WTC11 (cell line): ENCODE measurements around the gene CAMTA1. TPM values are rescaled to one million over a fixed set of nuclear protein-coding genes. Genes with fewer than 3 reads are reported as not detected.

Experiments
- ATAC-seq: fragments of 200-7000 bp; cut with Tn5 transposase; 2 replicates; pipeline ENCODE4 v1.10.0; 2021; ENCODE audit warnings: mild to moderate bottlenecking, moderate library complexity
- CTCF ChIA-PET: fragments of 300-600 bp; sonication (Branson Sonifier 250); formaldehyde crosslinking; loops from one replicate; lab custom pipeline; 2021; ENCODE audit warnings: antibody characterized with exemption; lab: Charles Lee
- POLR2A ChIA-PET: fragments of 350-600 bp; sonication (Branson Sonifier 250); formaldehyde crosslinking; loops from one replicate; lab custom pipeline; 2021; ENCODE audit warnings: antibody characterized with exemption; lab: Charles Lee
- DNase-seq: peaks from one replicate; pipeline ENCODE4 v3.0.0; 2021; ENCODE audit warnings: low spot score
- H3K27ac Mint-ChIP-seq: 2 replicates; pipeline ENCODE4 v1.8.0; 2021; ENCODE audit warnings: mixed read lengths
- H3K27me3 Mint-ChIP-seq: 2 replicates; pipeline ENCODE4 v1.8.0; 2021; ENCODE audit warnings: low read depth, mild to moderate bottlenecking, moderate library complexity, mixed read lengths
- H3K36me3 Mint-ChIP-seq: 2 replicates; pipeline ENCODE4 v1.8.0; 2021; ENCODE audit warnings: mixed read lengths
- H3K4me1 Mint-ChIP-seq: 2 replicates; pipeline ENCODE4 v1.8.0; 2022; ENCODE audit warnings: mixed read lengths
- H3K4me3 Mint-ChIP-seq: 2 replicates; pipeline ENCODE4 v1.8.0; 2021; ENCODE audit warnings: mild to moderate bottlenecking, moderate library complexity, mixed read lengths
- H3K9me3 Mint-ChIP-seq: 2 replicates; pipeline ENCODE4 v1.8.0; 2021; ENCODE audit warnings: mixed read lengths
- CREM ChIP-seq: sonication (generic); formaldehyde crosslinking; IDR thresholded peaks from 2 replicates; pipeline ENCODE4 v1.8.1; 2022; ENCODE audit warnings: mild to moderate bottlenecking, missing genetic modification reagents, moderate library complexity
- GABPB1 ChIP-seq: sonication (generic); formaldehyde crosslinking; IDR thresholded peaks from 2 replicates; pipeline ENCODE4 v1.8.1; 2023; ENCODE audit warnings: mild to moderate bottlenecking, missing genetic modification reagents
- HMGA2 ChIP-seq: fragments of 250-450 bp; sonication (Bioruptor Pico); IDR thresholded peaks from 2 replicates; pipeline ENCODE4 v1.4.0; 2021; ENCODE audit warnings: mild to moderate bottlenecking, moderate library complexity
- JAZF1 ChIP-seq: fragments of 250-450 bp; sonication (Bioruptor Pico); IDR thresholded peaks from 2 replicates; pipeline ENCODE4 v1.9.0; 2021; ENCODE audit warnings: moderate library complexity, mild to moderate bottlenecking, inconsistent platforms
- NR1H2 ChIP-seq: sonication (generic); formaldehyde crosslinking; IDR thresholded peaks from 2 replicates; pipeline ENCODE4 v1.9.0; 2021; ENCODE audit warnings: mild to moderate bottlenecking, moderate library complexity, missing genetic modification reagents
- TEAD1 ChIP-seq: sonication (generic); formaldehyde crosslinking; IDR thresholded peaks from 2 replicates; pipeline ENCODE4 v1.8.0; 2022; ENCODE audit warnings: mild to moderate bottlenecking, missing genetic modification reagents
- TEAD4 ChIP-seq: sonication (generic); formaldehyde crosslinking; IDR thresholded peaks from 2 replicates; pipeline ENCODE4 v1.8.0; 2022; ENCODE audit warnings: mild to moderate bottlenecking, missing genetic modification reagents
- ZNF121 ChIP-seq: sonication (generic); formaldehyde crosslinking; IDR thresholded peaks from 2 replicates; pipeline ENCODE4 v1.8.0; 2023; ENCODE audit warnings: missing genetic modification reagents
- ZNF219 ChIP-seq: sonication (generic); formaldehyde crosslinking; IDR thresholded peaks from 2 replicates; pipeline ENCODE4 v1.8.0; 2023; ENCODE audit warnings: missing genetic modification reagents, mild to moderate bottlenecking, borderline replicate concordance
- total RNA-seq: library from RNA; stranded (reverse); gene quantifications from 3 replicates; pipeline ENCODE4 v1.2.3, GENCODE V29; 2021
- TF ChIP-seq, protein P1 (sequence below): fragments of 250-450 bp; sonication (Bioruptor Pico); IDR thresholded peaks from 2 replicates; pipeline ENCODE4 v1.9.0; 2021; ENCODE audit warnings: mild to moderate bottlenecking, borderline replicate concordance
- TF ChIP-seq, protein P2 (sequence below): fragments of 250-450 bp; sonication (Bioruptor Pico); IDR thresholded peaks from 2 replicates; pipeline ENCODE4 v1.9.0; 2021; ENCODE audit warnings: moderate library complexity, mild to moderate bottlenecking, inconsistent platforms, borderline replicate concordance
- TF ChIP-seq, protein P3 (sequence below): sonication (generic); formaldehyde crosslinking; IDR thresholded peaks from 2 replicates; pipeline ENCODE4 v1.8.1; 2023; ENCODE audit warnings: mild to moderate bottlenecking, missing genetic modification reagents, moderate library complexity
- TF ChIP-seq, protein P4 (sequence below): sonication (generic); formaldehyde crosslinking; IDR thresholded peaks from 2 replicates; pipeline ENCODE4 v1.8.1; 2023; ENCODE audit warnings: mild to moderate bottlenecking, missing genetic modification reagents
- TF ChIP-seq, protein P5 (sequence below): sonication (generic); formaldehyde crosslinking; IDR thresholded peaks from 2 replicates; pipeline ENCODE4 v1.8.1; 2022; ENCODE audit warnings: missing genetic modification reagents, borderline replicate concordance
- TF ChIP-seq, protein P6 (sequence below): sonication (generic); formaldehyde crosslinking; IDR thresholded peaks from 2 replicates; pipeline ENCODE4 v1.8.0; 2022; ENCODE audit warnings: mild to moderate bottlenecking, missing genetic modification reagents
- TF ChIP-seq, protein P7 (sequence below): sonication (generic); formaldehyde crosslinking; IDR thresholded peaks from 2 replicates; pipeline ENCODE4 v1.8.1; 2023; ENCODE audit warnings: mild to moderate bottlenecking, missing genetic modification reagents, borderline replicate concordance

Gene CAMTA1
- total RNA-seq, 1 experiment from 2014 or later = 86.4 TPM

DNA sequence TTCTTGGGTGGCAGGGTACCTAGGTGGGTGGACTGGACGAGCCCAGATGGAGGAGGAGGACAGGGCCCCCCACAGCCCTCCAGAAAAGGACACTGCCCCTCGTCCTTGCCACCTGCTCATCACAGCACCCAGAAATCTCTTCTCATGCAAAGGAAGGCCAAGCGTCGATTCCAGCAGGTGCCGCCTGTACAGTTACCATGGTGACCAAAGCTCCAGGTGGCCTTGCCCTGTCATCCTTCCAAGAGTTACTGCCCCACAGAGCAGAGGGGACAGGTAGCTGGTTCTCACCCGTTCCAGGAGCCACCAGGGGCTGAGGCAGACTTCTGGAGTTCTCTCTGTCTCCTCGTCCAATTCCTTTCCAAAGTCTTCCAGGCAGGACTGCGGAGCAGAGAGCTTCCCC, 865.9 kb downstream of the CAMTA1 start:
- ATAC-seq (no peak), DNase-seq (no peak)
- Mint-ChIP-seq H3K36me3 (no peaks in the 10 kb centered on the region), H3K4me1 (peaks cover 7% of the 10 kb centered on the region; the same call in 1 of the 2 replicates), H3K9me3 (peaks cover 7% of the 10 kb centered on the region; the same call in 1 of the 2 replicates), H3K27ac (no peak overlapping the region), H3K4me3 (no peak overlapping the region), H3K27me3 (no peaks in the 10 kb centered on the region; the same call in 1 of the 2 replicates)
- TF ChIP-seq CREM (CRISPR knock-in tag) = no peak
- TF ChIP-seq, protein P1, sequence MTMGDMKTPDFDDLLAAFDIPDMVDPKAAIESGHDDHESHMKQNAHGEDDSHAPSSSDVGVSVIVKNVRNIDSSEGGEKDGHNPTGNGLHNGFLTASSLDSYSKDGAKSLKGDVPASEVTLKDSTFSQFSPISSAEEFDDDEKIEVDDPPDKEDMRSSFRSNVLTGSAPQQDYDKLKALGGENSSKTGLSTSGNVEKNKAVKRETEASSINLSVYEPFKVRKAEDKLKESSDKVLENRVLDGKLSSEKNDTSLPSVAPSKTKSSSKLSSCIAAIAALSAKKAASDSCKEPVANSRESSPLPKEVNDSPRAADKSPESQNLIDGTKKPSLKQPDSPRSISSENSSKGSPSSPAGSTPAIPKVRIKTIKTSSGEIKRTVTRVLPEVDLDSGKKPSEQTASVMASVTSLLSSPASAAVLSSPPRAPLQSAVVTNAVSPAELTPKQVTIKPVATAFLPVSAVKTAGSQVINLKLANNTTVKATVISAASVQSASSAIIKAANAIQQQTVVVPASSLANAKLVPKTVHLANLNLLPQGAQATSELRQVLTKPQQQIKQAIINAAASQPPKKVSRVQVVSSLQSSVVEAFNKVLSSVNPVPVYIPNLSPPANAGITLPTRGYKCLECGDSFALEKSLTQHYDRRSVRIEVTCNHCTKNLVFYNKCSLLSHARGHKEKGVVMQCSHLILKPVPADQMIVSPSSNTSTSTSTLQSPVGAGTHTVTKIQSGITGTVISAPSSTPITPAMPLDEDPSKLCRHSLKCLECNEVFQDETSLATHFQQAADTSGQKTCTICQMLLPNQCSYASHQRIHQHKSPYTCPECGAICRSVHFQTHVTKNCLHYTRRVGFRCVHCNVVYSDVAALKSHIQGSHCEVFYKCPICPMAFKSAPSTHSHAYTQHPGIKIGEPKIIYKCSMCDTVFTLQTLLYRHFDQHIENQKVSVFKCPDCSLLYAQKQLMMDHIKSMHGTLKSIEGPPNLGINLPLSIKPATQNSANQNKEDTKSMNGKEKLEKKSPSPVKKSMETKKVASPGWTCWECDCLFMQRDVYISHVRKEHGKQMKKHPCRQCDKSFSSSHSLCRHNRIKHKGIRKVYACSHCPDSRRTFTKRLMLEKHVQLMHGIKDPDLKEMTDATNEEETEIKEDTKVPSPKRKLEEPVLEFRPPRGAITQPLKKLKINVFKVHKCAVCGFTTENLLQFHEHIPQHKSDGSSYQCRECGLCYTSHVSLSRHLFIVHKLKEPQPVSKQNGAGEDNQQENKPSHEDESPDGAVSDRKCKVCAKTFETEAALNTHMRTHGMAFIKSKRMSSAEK (CRISPR knock-in tag) = no peak
- TF ChIP-seq GABPB1 (CRISPR knock-in tag) = no peak
- TF ChIP-seq ZNF121 (CRISPR knock-in tag) = no peak
- TF ChIP-seq ZNF219 (CRISPR knock-in tag) = no peak
- TF ChIP-seq, protein P2, sequence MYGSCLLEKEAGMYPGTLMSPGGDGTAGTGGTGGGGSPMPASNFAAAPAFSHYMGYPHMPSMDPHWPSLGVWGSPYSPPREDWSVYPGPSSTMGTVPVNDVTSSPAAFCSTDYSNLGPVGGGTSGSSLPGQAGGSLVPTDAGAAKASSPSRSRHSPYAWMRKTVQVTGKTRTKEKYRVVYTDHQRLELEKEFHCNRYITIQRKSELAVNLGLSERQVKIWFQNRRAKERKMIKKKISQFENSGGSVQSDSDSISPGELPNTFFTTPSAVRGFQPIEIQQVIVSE (CRISPR knock-in tag) = no peak
- TF ChIP-seq HMGA2 (CRISPR knock-in tag) = no peak
- TF ChIP-seq, protein P3, sequence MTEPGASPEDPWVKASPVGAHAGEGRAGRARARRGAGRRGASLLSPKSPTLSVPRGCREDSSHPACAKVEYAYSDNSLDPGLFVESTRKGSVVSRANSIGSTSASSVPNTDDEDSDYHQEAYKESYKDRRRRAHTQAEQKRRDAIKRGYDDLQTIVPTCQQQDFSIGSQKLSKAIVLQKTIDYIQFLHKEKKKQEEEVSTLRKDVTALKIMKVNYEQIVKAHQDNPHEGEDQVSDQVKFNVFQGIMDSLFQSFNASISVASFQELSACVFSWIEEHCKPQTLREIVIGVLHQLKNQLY (CRISPR knock-in tag) = no peak
- TF ChIP-seq, protein P4, sequence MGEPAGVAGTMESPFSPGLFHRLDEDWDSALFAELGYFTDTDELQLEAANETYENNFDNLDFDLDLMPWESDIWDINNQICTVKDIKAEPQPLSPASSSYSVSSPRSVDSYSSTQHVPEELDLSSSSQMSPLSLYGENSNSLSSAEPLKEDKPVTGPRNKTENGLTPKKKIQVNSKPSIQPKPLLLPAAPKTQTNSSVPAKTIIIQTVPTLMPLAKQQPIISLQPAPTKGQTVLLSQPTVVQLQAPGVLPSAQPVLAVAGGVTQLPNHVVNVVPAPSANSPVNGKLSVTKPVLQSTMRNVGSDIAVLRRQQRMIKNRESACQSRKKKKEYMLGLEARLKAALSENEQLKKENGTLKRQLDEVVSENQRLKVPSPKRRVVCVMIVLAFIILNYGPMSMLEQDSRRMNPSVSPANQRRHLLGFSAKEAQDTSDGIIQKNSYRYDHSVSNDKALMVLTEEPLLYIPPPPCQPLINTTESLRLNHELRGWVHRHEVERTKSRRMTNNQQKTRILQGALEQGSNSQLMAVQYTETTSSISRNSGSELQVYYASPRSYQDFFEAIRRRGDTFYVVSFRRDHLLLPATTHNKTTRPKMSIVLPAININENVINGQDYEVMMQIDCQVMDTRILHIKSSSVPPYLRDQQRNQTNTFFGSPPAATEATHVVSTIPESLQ (CRISPR knock-in tag) = no peak
- no peak for TF ChIP-seq TEAD1 (CRISPR knock-in tag)
- TF ChIP-seq, protein P5, sequence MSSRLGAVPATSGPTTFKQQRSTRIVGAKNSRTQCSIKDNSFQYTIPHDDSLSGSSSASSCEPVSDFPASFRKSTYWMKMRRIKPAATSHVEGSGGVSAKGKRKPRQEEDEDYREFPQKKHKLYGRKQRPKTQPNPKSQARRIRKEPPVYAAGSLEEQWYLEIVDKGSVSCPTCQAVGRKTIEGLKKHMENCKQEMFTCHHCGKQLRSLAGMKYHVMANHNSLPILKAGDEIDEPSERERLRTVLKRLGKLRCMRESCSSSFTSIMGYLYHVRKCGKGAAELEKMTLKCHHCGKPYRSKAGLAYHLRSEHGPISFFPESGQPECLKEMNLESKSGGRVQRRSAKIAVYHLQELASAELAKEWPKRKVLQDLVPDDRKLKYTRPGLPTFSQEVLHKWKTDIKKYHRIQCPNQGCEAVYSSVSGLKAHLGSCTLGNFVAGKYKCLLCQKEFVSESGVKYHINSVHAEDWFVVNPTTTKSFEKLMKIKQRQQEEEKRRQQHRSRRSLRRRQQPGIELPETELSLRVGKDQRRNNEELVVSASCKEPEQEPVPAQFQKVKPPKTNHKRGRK (CRISPR knock-in tag) = no peak
- no peak for TF ChIP-seq JAZF1
- TF ChIP-seq NR1H2 (CRISPR knock-in tag) = no peak
- ChIA-PET POLR2A (no interaction called here), CTCF (interaction anchor here (0.7 to 2.0 kb wide), 3 partner anchors 9 to 69 kb away, joined by 3 to 11 read pairs (median 6); no protein-coding TSS in a partner anchor)

DNA sequence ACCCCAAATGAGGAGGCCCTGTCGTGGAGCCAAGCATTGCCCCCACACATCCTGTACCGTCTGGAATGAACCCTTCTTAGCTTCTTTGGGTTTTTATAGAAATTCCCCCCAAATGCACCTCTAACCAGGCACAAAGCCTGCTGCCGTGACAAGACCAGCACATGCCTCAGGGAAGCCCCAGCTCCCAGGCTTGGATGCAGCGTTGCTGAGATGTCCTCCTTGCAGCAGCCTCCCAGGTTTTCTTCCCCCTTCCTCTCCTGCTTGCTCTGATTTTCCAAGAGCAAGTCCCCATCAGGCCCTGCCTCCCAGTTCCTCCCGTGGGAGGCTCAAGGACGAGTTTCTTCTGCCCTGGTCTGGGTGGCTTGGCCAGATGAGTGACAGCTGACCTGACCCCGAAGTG, 866.8 kb downstream of the CAMTA1 start:
- no peak for TF ChIP-seq TEAD4 (CRISPR knock-in tag)
- TF ChIP-seq, protein P6, sequence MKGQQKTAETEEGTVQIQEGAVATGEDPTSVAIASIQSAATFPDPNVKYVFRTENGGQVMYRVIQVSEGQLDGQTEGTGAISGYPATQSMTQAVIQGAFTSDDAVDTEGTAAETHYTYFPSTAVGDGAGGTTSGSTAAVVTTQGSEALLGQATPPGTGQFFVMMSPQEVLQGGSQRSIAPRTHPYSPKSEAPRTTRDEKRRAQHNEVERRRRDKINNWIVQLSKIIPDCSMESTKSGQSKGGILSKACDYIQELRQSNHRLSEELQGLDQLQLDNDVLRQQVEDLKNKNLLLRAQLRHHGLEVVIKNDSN (CRISPR knock-in tag) = no peak
- TF ChIP-seq, protein P7, sequence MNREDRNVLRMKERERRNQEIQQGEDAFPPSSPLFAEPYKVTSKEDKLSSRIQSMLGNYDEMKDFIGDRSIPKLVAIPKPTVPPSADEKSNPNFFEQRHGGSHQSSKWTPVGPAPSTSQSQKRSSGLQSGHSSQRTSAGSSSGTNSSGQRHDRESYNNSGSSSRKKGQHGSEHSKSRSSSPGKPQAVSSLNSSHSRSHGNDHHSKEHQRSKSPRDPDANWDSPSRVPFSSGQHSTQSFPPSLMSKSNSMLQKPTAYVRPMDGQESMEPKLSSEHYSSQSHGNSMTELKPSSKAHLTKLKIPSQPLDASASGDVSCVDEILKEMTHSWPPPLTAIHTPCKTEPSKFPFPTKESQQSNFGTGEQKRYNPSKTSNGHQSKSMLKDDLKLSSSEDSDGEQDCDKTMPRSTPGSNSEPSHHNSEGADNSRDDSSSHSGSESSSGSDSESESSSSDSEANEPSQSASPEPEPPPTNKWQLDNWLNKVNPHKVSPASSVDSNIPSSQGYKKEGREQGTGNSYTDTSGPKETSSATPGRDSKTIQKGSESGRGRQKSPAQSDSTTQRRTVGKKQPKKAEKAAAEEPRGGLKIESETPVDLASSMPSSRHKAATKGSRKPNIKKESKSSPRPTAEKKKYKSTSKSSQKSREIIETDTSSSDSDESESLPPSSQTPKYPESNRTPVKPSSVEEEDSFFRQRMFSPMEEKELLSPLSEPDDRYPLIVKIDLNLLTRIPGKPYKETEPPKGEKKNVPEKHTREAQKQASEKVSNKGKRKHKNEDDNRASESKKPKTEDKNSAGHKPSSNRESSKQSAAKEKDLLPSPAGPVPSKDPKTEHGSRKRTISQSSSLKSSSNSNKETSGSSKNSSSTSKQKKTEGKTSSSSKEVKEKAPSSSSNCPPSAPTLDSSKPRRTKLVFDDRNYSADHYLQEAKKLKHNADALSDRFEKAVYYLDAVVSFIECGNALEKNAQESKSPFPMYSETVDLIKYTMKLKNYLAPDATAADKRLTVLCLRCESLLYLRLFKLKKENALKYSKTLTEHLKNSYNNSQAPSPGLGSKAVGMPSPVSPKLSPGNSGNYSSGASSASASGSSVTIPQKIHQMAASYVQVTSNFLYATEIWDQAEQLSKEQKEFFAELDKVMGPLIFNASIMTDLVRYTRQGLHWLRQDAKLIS (CRISPR knock-in tag) = no peak
- Mint-ChIP-seq H3K27ac (no peak overlapping the region), H3K4me3 (no peak overlapping the region), H3K27me3 (no peaks in the 10 kb centered on the region; the same call in 1 of the 2 replicates), H3K36me3 (no peaks in the 10 kb centered on the region), H3K9me3 (peaks cover 7% of the 10 kb centered on the region; the same call in 1 of the 2 replicates), H3K4me1 (peaks cover 7% of the 10 kb centered on the region; the same call in 1 of the 2 replicates)
- no peak for DNase-seq
- CTCF ChIA-PET = interaction anchor here (0.8 to 2.5 kb wide), 9 partner anchors 10 to 156 kb away, joined by 3 to 15 read pairs (median 6); no protein-coding TSS in a partner anchor
- POLR2A ChIA-PET = interaction anchor here (1.1 kb wide), 1 partner anchor 9 kb away, joined by 3 read pairs; no protein-coding TSS in a partner anchor
- no peak for ATAC-seq
